ENCODE results near the gene TPT1. TPM values are rescaled to one million over a fixed set of nuclear protein-coding genes. Genes with fewer than 3 reads are reported as not detected.
A peak's percentile ranks its signal among the peaks of the same experiment; 100 is the strongest.

The TPT1 gene
- total RNA-seq, 1 donor, result 2,232 TPM

- no peak overlapping the region for H3K4me2 ChIP-seq (ENCODE audit: insufficient read depth, low read length)
- H4K20me1 ChIP-seq (ENCODE audit: insufficient read depth, low read length), result no peaks in the 10 kb centered on the region
- H3K9me3 ChIP-seq (ENCODE audit: low read depth, low read length), result no peaks in the 10 kb centered on the region
- H3K36me3 ChIP-seq (ENCODE audit: insufficient read depth, low read length), result peaks cover 19% of the 10 kb centered on the region
- TF ChIP-seq CTCF (IDR thresholded peaks at IDR 0.05; ENCODE audit: extremely low read depth, low read depth, low read length), result no peak
- peaks cover 5% of the 10 kb centered on the region for H3K4me1 ChIP-seq (ENCODE audit: insufficient read depth, low read length)
- DNase-seq (ENCODE audit: insufficient read length, low spot score, missing footprints), result no peak
- no peaks in the 10 kb centered on the region for H3K27me3 ChIP-seq (ENCODE audit: insufficient read depth, low read length)
- no peaks in the 10 kb centered on the region for H3K79me2 ChIP-seq (ENCODE audit: insufficient read depth, low read length)
- H3K27ac ChIP-seq (ENCODE audit: low read depth, low read length), result no peak overlapping the region
- H2AFZ ChIP-seq (ENCODE audit: low read length), result no peak overlapping the region
- H3K4me3 ChIP-seq (ENCODE audit: insufficient read depth, low read length), result no peak overlapping the region
Observed at GRCh38 chr13:45365558-45365885, 24.5 kb upstream of the TPT1 start.

- H3K27ac ChIP-seq (ENCODE audit: low read depth, low read length), result no peak overlapping the region
- no peak overlapping the region for H3K4me2 ChIP-seq (ENCODE audit: insufficient read depth, low read length)
Observed at GRCh38 chr13:45364876-45365557, 24.0 kb upstream of the TPT1 start.

GRCh38 chr13:45362939-45363338 lies 22.0 kb upstream of the TPT1 start:
- TF ChIP-seq CTCF (IDR thresholded peaks at IDR 0.05; ENCODE audit: extremely low read depth, low read depth, low read length), result no peak
- no peaks in the 10 kb centered on the region for H3K9me3 ChIP-seq (ENCODE audit: low read depth, low read length)
- H3K4me2 ChIP-seq (ENCODE audit: insufficient read depth, low read length), result no peak overlapping the region
- no peak overlapping the region for H3K27ac ChIP-seq (ENCODE audit: low read depth, low read length)
- no peak for DNase-seq (ENCODE audit: insufficient read length, low spot score, missing footprints)
- H3K4me3 ChIP-seq (ENCODE audit: insufficient read depth, low read length), result no peak overlapping the region
- H3K79me2 ChIP-seq (ENCODE audit: insufficient read depth, low read length), result no peaks in the 10 kb centered on the region
- no peaks in the 10 kb centered on the region for H4K20me1 ChIP-seq (ENCODE audit: insufficient read depth, low read length)
- peaks cover 5% of the 10 kb centered on the region for H3K4me1 ChIP-seq (ENCODE audit: insufficient read depth, low read length)
- H3K36me3 ChIP-seq (ENCODE audit: insufficient read depth, low read length), result peaks cover 22% of the 10 kb centered on the region
- no peak overlapping the region for H2AFZ ChIP-seq (ENCODE audit: low read length)
- H3K27me3 ChIP-seq (ENCODE audit: insufficient read depth, low read length), result no peaks in the 10 kb centered on the region

More at GRCh38 chr13:45364876-45365557, 24.0 kb upstream of the TPT1 start:
- TF ChIP-seq CTCF (IDR thresholded peaks at IDR 0.05; ENCODE audit: extremely low read depth, low read depth, low read length), result no peak
- H2AFZ ChIP-seq (ENCODE audit: low read length), result no peak overlapping the region
- H3K4me3 ChIP-seq (ENCODE audit: insufficient read depth, low read length), result no peak overlapping the region
- no peak for DNase-seq (ENCODE audit: insufficient read length, low spot score, missing footprints)
- H4K20me1 ChIP-seq (ENCODE audit: insufficient read depth, low read length), result no peaks in the 10 kb centered on the region
- no peaks in the 10 kb centered on the region for H3K27me3 ChIP-seq (ENCODE audit: insufficient read depth, low read length)
- no peaks in the 10 kb centered on the region for H3K9me3 ChIP-seq (ENCODE audit: low read depth, low read length)
- H3K4me1 ChIP-seq (ENCODE audit: insufficient read depth, low read length), result peaks cover 5% of the 10 kb centered on the region
- no peaks in the 10 kb centered on the region for H3K79me2 ChIP-seq (ENCODE audit: insufficient read depth, low read length)
- peaks cover 21% of the 10 kb centered on the region for H3K36me3 ChIP-seq (ENCODE audit: insufficient read depth, low read length)

- Histone ChIP-seq H3K36me3 (ENCODE audit: insufficient read depth, low read length) (peaks cover 30% of the 10 kb centered on the region), H4K20me1 (ENCODE audit: insufficient read depth, low read length) (no peaks in the 10 kb centered on the region), H3K4me3 (ENCODE audit: insufficient read depth, low read length) (no peak overlapping the region), H3K79me2 (ENCODE audit: insufficient read depth, low read length) (no peaks in the 10 kb centered on the region), H3K4me1 (ENCODE audit: insufficient read depth, low read length) (peaks cover 5% of the 10 kb centered on the region), H2AFZ (ENCODE audit: low read length) (no peak overlapping the region), H3K27me3 (ENCODE audit: insufficient read depth, low read length) (no peaks in the 10 kb centered on the region), H3K4me2 (ENCODE audit: insufficient read depth, low read length) (no peak overlapping the region), H3K9me3 (ENCODE audit: low read depth, low read length) (no peaks in the 10 kb centered on the region), H3K27ac (ENCODE audit: low read depth, low read length) (no peak overlapping the region)
- peak; percentile 87 for DNase-seq (ENCODE audit: insufficient read length, low spot score, missing footprints)
- TF ChIP-seq CTCF (IDR thresholded peaks at IDR 0.05; ENCODE audit: extremely low read depth, low read depth, low read length), result no peak
Observed at GRCh38 chr13:45361596-45362206, 20.7 kb upstream of the TPT1 start.

All from osteoblast (primary cell).